Stimulated activated naive CD4-positive, alpha-beta T cell (primary cell): ENCODE measurements around the gene ABHD17C.
A peak's percentile ranks its signal among the peaks of the same experiment; 100 is the strongest.

Experiments
- DNase-seq, 6 experiments: peaks; one replicate each; lab custom pipeline; 2025; lab: John Stamatoyannopoulos, UW

Gene ABHD17C

DNA sequence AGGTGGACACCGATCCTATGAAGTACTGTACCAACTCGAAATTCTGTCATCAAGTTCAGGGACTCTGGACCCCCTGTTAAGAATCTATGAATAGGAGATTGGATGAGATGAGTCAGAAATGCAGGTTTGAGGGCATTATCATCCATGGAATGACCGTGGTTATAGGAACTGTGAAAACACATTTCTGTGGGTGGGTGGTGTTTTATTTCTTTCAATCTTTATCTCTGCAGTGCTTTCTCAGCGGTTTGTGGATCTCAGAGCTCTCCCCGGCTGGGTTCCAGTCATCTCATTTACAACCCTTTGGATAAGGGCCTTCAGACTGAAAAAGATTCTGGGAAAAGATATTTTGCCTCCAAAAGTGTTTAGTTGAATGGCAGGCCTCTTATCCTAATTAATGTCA is 5.4 kb upstream of the ABHD17C start:
- DNase-seq: no peak

DNA sequence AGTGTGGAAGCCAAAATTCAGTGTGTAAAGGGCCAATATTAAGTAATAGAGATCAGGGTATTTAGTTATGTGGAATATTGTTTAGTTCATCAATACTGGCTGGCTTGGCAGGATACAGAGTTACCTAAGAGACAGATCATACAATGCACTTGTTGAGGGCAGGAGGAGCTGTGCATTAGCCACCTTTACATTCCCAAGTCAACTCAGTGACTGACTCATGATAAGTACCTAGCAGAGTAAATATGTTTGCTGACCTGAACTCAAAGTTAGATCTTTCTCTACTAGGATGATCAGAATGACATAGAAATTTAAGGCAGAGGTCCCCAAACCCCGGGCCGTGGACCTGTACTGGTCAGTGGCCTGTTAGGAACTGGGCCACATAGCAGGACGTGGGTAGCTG is 3.5 kb upstream of the ABHD17C start:
- DNase-seq: no peak

DNA sequence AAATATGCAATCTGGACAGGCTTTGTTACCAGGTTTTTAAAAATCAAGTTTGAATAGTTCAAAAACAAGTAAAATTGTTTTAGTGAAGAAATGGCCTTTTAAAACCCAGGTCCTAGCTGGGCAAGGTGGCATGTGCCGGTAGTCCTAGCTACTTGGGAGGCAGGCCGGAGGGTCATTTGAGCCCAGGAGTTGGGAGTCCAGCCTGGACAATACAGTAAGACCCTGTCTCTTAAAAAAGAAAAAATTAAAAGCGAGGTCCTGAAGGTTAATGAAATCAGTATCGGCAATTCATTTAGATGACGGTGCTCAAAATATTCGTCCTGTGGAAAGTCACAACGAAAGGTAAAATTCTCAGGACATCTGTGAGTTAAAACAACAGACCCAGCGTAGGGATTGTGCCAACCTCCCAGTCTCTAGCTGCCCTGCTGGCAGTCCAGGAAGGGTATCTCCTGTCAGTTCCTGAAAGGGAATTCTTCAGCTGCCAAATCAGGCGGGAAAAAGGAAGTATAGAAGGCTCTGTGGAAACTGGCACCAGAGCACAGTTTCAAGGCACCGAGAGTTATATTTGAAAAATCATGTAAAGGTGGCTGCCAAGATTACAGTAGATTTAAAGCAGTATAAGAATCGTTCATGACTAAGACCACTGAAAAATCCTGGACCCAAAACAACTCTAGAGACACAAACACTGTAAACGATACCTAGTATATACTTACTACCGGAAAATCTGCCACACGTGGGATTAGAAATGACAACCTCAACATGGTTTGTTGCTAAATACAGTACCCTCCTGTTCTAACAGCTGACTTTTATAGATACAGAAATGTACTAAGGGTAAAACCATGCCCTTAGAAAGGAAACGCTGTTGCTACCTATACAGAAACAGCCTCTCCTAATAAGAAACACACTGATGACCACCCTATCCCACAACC is 1.2 kb upstream of the ABHD17C start:
- DNase-seq: peak in 1 of 6 experiments; percentile 45

DNA sequence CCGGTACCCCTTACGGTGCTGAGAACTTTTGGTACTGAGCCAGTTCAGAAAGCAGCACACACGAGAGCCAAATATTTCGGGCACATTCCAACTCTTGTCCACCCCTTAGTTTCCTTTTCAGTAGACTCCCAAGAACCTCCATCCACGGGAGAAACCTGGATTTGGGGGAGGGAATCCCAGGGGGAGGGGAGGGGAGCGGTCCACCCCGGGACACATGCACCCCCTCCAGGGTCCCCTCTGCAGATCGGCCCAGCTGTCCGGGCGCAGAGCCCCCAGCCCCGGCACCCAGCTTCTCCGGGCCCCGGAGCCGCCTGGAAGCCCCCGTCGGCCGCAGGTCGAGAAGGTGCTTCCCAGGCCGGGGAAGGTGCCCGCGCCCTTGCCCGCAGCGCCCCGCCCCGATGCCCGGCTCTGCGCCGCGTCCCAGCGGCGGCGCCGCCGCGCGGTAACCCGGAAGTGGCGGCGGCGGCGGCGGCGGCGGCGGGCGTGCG is 455 bp upstream of the ABHD17C start:
- DNase-seq: peak in 3 of 6 experiments; percentile 4 to 45 (median 15)

DNA sequence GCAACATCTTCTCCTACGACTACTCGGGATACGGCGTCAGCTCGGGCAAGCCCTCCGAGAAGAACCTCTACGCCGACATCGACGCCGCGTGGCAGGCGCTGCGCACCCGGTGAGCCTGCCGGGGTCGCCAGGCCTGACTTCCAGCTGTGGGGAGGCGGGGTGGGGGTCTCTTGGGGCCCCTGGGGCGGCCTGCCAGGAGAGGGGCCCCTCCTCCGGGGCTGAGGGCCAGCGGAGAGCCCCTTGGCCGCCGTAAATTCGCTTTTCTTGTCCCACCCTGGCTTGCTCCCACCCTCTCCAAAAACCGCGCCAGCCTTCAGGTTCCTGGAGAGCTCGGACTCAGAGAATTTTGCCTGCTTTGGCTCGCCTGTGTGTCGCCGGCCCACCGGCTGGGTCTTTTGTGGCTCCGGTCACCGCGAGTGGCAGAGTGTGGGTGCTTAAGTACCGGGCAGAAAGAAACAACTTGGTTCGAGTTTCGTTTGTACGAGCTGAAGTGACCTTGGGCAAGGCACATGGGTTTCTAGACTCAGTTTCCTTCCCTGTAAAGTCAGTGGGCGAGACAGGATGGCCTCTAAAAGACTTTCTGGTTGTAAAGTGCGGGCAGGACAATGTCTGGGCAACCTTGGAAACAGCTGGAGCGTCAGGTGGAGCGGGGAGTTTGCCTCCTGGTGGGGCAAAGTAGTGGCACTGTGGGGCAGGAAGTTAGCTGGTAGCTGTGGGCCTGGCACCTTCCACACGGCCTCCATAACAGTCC is 976 bp downstream of the ABHD17C start:
- DNase-seq: peak in 3 of 6 experiments; percentile 1 to 58 (median 3)

DNA sequence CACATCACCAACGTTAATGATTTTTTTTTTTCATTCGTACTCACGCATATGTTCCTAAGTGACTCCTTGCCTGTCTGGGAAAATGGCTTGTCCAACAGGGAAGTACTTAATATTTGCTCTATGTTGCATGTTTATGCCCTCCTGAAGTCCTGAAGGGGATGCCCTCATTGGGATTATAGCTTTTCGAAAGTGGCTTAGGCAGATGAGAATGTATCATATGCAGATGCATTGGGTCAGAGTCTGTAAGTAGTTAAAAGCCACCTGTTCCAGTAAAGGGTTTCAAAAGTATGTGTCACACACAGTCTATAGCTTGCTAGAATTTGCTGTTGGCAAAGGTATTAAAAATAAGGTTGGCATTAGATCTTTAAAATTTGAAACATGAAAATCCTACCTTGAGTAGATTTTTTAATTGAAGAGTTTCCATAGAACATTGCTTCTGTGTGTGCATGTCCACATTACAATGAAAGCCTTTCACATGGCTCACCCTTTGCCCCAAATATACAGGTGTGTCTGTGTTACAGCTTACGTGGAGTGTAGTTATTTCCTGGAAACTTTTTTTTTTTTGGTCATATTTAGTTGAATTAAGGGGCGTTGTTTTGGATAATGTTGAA is 2.1 kb downstream of the ABHD17C start:
- DNase-seq: no peak

DNA sequence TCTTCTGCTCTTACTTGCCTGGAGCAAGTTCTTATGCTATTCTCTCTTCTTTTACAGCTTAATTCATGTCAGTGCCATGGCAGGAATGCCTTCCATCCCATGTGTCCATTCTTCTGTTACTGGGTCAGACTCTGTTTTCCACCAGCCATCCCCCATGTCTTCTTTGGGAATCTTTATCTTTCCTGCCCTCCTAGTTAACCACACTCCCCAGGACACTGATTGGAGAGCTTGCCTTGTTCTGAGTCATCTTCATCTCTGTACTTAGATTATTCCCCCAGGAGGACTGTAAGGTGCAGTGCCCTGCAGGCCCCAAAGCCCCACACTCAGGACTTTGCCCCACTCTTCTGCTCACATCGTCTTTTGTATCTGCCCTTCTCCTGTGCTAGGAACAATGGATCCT is 3.6 kb downstream of the ABHD17C start:
- DNase-seq: no peak

DNA sequence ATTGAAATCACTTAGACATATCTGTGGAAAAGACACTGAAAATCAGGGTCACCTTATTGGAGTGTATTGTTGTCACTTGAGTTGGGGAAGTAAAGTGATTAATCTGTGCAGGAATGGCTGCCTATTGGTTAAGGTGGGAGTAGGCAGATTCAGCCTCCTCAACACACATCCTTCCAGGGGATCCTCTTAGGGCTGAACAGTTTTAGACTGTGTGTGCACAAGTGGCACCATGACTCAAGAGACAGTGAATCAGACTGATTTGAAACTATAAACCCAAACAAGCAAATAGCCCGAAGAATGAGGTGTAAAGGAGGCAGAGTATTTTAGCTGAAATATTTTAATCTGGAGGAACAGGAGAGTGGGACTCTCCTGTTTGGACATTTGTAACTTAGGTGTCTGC is 4.9 kb downstream of the ABHD17C start:
- no peak for DNase-seq

DNA sequence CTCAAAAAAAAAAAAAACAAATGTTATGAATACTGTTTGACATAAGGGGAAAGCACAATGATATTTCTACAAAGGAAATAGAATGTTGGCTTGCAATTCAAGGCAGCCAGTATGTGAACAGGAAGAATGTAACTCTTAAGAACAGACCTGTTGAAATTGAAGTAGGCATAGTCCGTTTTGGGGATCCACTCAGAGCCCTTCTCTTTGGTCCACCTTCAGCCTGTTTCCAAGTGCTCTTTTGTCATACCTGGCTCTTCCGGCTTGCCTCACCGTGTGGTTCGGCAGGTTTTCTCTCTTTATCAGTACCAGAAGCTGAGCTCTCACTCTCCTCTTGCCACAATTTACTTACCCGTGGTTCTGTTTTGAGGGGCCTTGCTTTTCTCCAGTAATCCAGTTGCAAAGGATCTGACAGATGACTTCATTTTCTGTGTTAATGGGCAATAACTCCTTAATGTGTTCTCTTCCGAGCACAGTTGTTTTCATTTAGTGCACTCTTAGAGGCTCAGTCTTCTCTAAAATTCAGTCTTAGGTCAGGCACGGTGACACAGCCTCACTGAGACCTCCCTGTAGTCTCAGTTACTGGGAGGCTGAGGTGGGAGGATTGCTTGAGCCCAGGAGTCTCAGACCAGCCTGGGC is 6.7 kb downstream of the ABHD17C start:
- DNase-seq: no peak

DNA sequence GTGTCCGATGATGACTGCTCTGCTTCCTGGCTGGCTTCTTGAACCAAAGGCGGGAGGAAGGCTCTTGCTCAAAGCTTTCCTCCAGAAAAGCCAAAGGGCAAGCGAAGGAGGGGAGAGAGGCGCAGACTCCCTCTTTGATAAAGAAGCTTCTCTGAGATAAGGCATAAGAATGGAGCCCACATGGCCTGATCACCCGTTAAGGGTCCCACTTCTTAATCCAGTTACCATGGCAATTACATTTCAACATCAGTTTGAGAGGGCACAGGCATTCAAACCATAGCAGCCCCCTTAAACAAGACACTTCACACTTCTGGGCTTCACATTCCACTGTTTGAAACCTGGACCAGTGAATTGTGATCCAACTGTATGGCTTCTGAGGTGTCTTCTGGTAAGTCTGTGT is 8.0 kb downstream of the ABHD17C start:
- no peak for DNase-seq

DNA sequence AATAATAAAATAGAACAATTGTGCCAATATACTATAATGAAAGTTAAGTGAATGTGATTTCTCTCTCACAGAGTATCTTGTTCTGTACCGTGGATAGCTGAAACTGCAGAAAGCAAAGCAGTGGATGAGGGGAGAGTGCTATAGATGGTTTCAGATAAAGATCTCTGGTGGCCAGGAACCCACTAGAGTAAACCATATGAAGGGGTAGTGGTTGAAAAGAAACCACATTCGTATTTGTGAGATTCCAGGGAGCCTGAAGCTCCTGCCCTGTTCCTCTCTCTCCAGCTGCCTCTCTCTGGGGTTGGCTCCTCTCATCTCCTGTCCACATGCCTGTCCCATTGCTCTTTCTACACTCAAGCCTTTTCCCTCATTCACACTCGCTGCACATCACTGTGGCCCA is 8.9 kb downstream of the ABHD17C start:
- DNase-seq: no peak

DNA sequence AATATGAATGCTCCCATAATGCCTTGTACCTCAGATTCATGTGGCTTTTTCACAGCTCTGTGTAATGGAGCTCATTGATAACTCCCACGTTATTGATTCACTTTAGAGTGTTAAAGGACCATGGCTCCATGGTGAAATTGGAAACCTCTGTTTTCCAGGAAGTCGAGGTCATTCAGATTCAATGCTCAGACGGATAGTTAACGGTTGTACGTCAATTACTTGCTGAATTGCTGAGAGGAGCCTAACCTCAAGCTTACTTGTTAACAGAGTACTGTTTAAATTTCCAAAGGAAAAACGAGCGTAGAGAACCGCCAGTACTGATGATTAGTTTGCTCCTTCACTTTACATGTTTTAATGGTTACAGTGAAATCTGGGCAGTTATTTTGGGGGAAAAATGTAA is 11.1 kb downstream of the ABHD17C start:
- DNase-seq: no peak

DNA sequence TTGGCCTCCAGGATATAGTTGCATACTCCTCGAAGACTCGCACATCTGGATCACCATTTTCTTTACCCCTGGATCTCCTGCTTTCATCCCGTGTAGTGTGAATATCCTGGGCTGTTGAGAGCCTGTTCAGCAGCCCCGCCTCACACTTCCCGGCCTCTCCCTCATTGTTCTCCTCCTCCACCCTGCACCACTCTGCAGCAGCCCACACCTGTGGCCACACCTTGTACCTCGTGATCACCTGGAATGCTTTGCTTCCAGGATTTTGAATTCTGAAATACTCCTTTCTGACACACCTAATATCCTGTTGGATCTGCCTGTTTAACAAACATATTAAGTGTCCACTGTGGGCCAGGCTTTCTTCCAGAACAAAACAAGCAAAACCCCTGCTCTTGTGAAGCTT is 14.4 kb downstream of the ABHD17C start:
- DNase-seq: no peak

DNA sequence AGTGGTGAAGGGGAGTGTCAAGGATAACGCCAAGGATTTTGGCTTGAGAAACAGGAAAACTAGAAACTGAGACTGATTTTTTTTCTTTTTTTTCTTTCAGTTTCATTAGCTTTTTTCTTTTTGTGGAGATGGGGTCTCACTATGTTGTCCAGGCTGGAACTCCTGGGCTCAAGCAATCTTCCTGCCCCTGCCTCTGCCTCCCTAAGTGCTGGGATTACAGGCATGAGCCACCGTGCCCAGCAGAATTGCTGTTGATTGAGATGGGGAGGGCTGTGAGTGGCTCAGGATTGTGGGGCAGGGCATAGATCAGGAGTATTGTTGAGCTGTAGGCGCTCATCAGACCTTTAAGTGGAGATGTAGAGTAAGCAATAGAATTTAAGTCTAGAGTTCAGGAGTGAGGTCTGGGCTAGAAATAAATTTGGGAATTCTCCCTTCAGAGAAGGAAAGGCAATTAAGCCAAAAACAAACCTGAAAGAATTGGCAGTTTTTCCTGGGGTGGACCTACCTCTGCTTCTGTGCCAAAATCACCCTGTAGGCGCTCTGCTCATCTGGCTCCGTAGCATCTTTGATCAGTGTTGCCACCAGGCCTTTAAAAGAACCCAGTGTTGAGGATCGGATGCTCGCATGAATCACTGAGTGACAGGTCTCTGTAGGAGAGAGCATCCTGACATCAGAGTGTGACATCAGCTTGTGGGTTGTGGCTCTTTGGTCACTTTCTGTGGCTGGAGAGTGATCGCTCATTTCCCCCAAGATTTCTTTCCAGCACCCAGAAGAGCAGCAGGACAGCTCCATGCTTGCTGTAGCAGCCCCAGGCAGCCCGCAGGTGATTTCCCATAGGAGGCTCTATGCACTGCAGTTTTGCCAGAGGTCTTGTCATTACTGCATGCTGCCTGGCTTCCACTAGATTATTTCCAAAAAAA is 15.8 kb downstream of the ABHD17C start:
- DNase-seq: no peak

DNA sequence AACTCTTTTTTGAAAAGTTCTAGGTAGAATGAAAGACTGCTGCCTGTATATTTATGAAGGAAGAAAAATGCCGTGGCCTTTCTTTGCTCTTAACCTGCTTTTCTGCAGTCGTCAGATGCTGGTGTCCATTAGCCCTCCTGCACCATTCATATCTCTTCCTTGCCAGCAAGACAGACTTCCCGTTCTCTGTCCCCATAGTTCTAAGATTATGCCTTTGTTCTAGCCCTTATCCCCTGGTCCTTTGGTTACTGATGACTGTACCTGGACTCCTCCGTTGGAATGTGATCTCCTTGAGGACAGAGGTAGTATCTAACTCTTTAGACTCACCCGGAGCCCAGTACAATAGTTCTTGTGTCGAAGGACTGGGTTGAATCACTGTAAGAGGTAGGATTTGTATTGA is 16.8 kb downstream of the ABHD17C start:
- DNase-seq: no peak

DNA sequence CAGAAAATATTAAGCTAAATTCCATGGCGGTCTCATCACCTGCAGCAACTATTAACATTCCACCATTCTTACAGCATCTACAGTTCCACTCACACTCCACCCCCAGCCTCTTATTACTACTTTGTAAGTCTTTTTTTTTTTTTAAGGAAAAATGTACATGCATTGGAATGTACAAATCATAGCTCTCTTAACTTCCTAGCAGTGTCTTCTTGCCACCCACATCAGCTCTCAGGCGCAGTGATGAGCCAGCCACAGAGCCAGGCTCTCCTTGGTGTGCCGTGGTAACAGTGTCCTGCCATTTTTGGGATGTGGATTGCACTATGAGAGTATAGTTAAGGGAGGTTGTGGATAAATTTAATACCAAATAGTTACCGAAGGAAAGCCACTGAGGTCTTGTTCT is 17.8 kb downstream of the ABHD17C start:
- DNase-seq: no peak

DNA sequence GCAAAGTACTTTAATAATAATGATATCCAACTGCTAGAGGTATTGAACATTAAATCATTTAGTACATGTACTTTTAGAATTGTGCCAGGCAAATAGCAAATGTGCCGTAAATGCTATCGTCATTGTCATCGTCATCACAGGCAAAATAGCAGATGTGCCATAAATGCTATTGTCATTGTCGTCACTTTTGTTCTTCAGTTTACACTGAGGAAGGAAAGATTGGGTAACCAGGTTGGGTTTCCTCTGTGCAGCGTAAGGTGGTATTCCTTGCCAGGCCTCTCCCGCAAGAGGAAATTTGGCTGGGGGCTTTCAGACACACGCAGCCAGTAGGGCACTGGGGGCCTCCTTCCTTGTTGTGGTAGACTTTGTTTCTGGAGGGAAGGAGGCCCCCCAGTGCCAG is 26.4 kb downstream of the ABHD17C start:
- no peak for DNase-seq

DNA sequence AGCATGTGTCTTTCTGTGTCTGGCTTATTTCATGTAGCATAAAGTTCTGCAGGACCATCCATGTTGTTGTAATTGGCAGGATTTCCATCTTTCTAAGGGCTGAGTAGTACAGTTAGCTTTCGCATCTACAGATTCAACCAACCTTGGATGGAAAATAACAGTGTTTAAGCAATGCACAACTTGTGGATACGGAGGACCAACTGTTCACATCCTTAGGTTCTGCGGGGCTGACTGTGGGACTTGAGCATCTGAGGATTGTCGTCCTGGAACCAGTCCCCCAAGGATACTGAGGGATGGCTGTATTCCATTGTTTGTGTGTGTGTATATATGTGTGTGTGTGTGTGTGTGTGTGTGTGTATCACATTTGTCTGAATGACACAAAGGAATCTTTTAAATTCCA is 27.7 kb downstream of the ABHD17C start:
- DNase-seq: no peak

DNA sequence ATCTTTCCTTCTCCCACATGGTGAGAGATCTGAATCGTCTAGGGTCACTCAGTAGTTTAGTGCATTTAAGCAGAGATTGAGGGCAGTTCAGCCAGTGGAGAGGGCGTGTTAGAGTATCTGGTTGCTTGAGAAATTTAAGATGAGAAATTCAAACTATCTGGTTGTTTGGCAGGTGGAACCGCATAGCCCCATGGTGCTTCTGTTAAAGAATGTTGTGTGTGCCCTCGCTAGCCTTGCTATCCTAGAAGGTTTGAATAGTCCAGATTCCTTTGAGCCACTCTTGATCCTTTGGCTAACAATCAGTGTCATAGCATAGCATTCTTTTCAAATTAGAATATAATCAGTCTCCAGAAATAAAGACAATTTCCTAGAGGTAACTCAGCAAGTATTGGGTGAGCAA is 32.1 kb downstream of the ABHD17C start:
- no peak for DNase-seq

DNA sequence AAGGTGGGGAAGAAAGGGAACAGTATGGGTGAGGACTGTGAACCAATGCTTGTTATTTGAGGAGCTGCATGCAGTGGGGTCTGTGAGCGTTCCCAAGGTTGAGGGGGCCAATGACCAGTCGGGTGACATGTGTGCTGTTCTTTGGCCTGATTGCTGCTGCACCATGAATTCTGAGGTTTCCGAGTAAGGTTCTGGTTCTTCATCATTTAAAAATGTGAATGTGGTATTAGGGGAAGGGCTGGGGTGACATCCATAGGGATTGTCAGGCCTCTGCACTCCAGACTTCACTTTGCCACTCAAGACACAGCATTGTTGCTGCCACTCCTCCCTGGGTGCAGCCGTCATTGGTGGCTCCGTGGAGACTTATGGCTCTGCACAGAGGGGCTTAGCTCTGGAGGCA is 32.5 kb downstream of the ABHD17C start:
- DNase-seq: no peak

DNA sequence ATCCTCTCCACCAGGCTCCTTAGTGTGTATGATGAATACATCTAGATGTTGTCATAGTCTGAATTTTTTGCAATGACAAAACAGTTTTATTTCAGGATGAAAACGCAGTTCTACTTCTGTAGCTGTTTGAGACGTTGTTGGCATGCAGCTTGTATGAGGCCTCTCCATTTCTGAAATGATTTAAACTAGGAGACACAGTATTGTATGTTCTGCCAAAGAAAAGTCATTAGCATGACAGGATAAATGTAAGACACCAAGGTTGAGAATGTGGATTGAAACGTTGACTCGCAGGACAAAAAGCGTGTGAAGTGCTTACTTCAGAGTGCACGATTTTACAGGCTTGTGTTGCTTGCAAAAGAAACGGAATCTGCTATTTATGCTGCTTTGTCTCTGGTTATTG is 35.3 kb downstream of the ABHD17C start:
- no peak for DNase-seq
